ENCODE results near the gene SLCO1A2. TPM values are rescaled to one million over a fixed set of nuclear protein-coding genes. Genes with fewer than 3 reads are reported as not detected.

The SLCO1A2 gene
- total and polyA plus RNA-seq, 5 experiments from 2014 or later: 0.05 to 0.34 (median 0.07) TPM; not detected in 2

DNA sequence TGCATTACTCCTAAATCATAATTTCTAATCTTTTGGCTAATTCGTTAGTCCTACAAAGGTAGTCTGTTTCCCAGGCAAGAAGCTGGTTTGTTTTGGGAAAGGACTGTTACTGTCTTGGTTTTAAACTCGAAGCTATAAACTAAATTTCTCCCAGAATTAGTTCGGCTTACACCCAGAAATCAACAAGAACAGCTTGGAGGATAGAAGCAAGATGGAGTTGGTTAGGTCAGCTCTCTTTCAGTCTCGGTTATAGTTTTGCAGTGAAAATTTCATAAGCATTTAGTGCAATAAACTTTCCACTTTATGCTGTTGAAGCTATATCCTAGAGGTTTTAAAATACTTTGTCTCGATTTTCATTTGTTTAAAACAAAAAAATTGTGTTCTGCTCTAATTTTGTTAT lies 100.3 kb downstream of the SLCO1A2 start:
- H3K9me3 Mint-ChIP-seq: peaks cover 0 to 6% (median 0%) of the 10 kb centered on the region in 9 donors
- no peaks in the 10 kb centered on the region for H3K36me3 Mint-ChIP-seq
- no peaks in the 10 kb centered on the region for H3K4me1 Mint-ChIP-seq
- POLR2A ChIA-PET: no interaction called here
- no peak overlapping the region for H3K27ac Mint-ChIP-seq
- H3K4me3 Mint-ChIP-seq: no peak overlapping the region
- ATAC-seq (no peak), DNase-seq (no peak)
- H3K27me3 Mint-ChIP-seq: peaks cover 1 to 8% (median 4%) of the 10 kb centered on the region in 5 donors

DNA sequence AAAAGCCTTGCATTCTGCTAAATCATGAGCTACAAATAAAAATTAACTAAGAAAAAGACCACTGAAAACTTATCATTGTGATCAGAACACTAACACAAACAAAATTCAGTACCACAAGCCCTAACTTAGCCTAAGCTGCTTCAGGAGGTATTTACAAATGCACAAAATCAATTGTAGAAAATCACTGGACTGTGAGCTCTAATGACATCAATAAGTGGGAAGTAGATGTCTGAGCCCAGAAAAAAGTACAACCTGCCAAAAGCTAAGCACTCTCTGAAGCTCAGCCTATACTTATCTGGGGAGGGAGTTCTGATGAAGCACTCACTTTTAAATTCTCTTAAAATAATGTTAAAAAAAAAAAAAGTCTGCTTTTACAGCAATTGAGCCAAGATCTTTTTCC lies 110.8 kb downstream of the SLCO1A2 start:
- Mint-ChIP-seq H3K4me3 (no peak overlapping the region), H3K36me3 (no peaks in the 10 kb centered on the region), H3K27ac (no peak overlapping the region), H3K4me1 (no peaks in the 10 kb centered on the region), H3K9me3 (no peaks in the 10 kb centered on the region), H3K27me3 (peaks cover 0 to 2% (median 0%) of the 10 kb centered on the region in 5 donors)
- POLR2A ChIA-PET: interaction anchor here (0.7 kb wide), 1 partner anchor 27 kb away, joined by 4 read pairs; no protein-coding TSS in a partner anchor
- DNase-seq: no peak
- no peak for ATAC-seq

DNA sequence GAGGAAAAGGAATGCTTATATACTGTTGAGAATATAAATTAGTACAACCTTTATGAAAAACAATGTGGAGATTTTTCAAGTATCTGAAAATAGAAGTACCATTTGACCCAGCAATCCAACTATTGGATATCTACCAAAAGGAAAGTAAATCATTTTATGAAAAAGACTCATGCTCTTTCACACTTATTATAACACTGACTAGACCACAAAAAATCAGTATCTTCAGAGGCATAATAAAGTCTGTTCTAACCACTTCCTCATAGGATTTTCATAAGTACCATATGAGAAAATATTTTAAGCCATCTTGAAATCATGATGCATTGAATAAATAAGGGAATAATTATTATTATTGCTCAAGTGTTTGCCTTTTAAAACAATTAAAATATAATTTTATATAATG lies 112.9 kb downstream of the SLCO1A2 start:
- no peaks in the 10 kb centered on the region for H3K9me3 Mint-ChIP-seq
- H3K27ac Mint-ChIP-seq: no peak overlapping the region
- H3K4me3 Mint-ChIP-seq: no peak overlapping the region
- no peaks in the 10 kb centered on the region for H3K4me1 Mint-ChIP-seq
- POLR2A ChIA-PET: no interaction called here
- no peaks in the 10 kb centered on the region for H3K36me3 Mint-ChIP-seq
- ATAC-seq (no peak), DNase-seq (no peak)
- peaks cover 0 to 5% (median 0%) of the 10 kb centered on the region in 5 donors for H3K27me3 Mint-ChIP-seq

DNA sequence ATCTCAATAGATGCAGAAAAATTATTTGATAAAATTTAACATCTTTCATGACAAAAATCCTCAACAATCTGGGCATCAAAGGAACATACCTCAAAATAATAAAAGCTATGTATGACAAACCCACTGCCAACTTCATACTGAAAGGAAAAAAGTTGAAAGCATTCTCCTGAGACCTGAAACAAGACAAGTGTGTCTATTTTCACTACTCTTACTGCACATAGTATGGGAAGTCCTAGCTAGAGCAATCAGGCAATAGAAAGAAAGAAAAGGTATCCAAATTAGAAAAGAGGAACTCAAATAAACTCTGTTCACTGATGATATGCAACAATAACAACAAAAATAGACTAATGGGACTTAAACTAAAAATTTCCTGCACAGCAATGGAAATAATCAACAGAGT lies 113.6 kb downstream of the SLCO1A2 start:
- H3K27me3 Mint-ChIP-seq: peaks cover 0 to 5% (median 0%) of the 10 kb centered on the region in 5 donors
- no peaks in the 10 kb centered on the region for H3K4me1 Mint-ChIP-seq
- no peaks in the 10 kb centered on the region for H3K9me3 Mint-ChIP-seq
- no peak for DNase-seq
- no peak overlapping the region for H3K4me3 Mint-ChIP-seq
- POLR2A ChIA-PET: no interaction called here
- H3K36me3 Mint-ChIP-seq: no peaks in the 10 kb centered on the region
- no peak overlapping the region for H3K27ac Mint-ChIP-seq
- no peak for ATAC-seq

DNA sequence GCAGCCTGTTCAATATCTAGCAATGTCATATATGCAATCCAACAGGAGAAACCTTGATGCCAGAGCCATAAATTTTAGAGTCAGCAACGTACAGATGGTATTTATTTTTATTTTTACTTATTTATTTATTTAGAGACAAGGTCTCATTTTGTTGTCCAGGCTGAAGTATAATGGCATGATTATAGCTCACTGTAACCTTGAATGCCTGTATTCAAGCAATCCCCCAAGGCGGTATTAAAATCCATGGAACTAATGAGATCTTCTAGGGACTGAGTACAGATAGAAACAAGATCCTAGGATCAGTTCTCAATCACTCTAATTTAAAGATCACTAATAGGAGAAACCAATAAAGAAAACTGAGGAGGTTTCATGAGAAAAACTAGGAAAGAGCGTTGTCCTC lies 114.5 kb downstream of the SLCO1A2 start:
- Mint-ChIP-seq H3K9me3 (peaks cover 0 to 3% (median 0%) of the 10 kb centered on the region in 9 donors), H3K4me3 (no peak overlapping the region), H3K27me3 (peaks cover 0 to 5% (median 1%) of the 10 kb centered on the region in 5 donors), H3K36me3 (no peaks in the 10 kb centered on the region), H3K4me1 (no peaks in the 10 kb centered on the region), H3K27ac (no peak overlapping the region)
- POLR2A ChIA-PET: no interaction called here
- ATAC-seq (no peak), DNase-seq (no peak)

DNA sequence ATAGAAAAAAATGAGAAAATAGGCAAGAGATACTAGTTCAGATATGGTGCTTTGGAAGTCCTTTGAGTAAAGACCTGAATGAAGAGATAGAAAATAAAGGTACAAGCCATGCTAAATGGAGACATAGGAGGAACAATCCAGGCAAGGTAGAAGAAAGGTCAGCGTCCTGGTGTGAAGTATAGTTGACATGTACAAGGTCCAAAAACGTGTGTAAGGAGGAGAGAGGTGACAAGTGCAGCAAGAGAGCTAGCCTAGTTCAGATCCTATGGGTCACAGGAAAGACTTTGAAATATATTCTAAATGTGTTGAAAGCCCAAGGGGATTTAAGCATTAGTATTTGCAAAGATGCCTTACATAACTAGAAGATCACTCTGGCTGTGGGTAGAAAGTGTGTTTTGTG lies 115.5 kb downstream of the SLCO1A2 start:
- ATAC-seq (no peak), DNase-seq (no peak)
- Mint-ChIP-seq H3K27me3 (peaks cover 0 to 5% (median 1%) of the 10 kb centered on the region in 5 donors), H3K36me3 (no peaks in the 10 kb centered on the region), H3K27ac (no peak overlapping the region), H3K4me3 (no peak overlapping the region), H3K4me1 (no peaks in the 10 kb centered on the region), H3K9me3 (peaks cover 0 to 9% (median 0%) of the 10 kb centered on the region in 9 donors)
- POLR2A ChIA-PET: no interaction called here

Other genes with a start within 250 kb of the SLCO1A2 start
- not detected for gene SLCO1B1, start 203.7 kb downstream of the SLCO1A2 start, total RNA-seq
- not detected for gene SLCO1B1, start 203.7 kb downstream of the SLCO1A2 start, polyA plus RNA-seq
- not detected for gene IAPP, start 38.0 kb upstream of the SLCO1A2 start, total RNA-seq
- gene IAPP, start 38.0 kb upstream of the SLCO1A2 start, polyA plus RNA-seq: not detected
- gene PYROXD1, start 102.7 kb upstream of the SLCO1A2 start, total RNA-seq: 10 to 100 TPM; 42.2 to 48.3 TPM
- 10 to 100 TPM; 16.4 to 31.2 (median 20.3) TPM for gene PYROXD1, start 102.7 kb upstream of the SLCO1A2 start, polyA plus RNA-seq
- 10 to 100 TPM; 56.8 to 58.3 TPM for gene RECQL, start 166.7 kb upstream of the SLCO1A2 start, total RNA-seq
- 10 to 100 TPM; 51.4 to 64.6 (median 52.9) TPM for gene RECQL, start 166.7 kb upstream of the SLCO1A2 start, polyA plus RNA-seq
- gene GOLT1B, start 166.9 kb upstream of the SLCO1A2 start, total RNA-seq: 10 to 100 TPM; 30.2 to 30.3 TPM
- gene GOLT1B, start 166.9 kb upstream of the SLCO1A2 start, polyA plus RNA-seq: 10 to 100 TPM; 16.6 to 19.7 (median 19.2) TPM
- gene SPX, start 191.4 kb upstream of the SLCO1A2 start, total RNA-seq: under 1 TPM; 0.21 to 0.36 TPM
- under 1 TPM in 2 of 3 donors, not detected in 1; 0.20 to 0.21 TPM for gene SPX, start 191.4 kb upstream of the SLCO1A2 start, polyA plus RNA-seq